H9 (cell line): Measurements from ENCODE around the gene SPHK1. TPM values are rescaled to one million over a fixed set of nuclear protein-coding genes. Genes with fewer than 3 reads are reported as not detected.

Source experiments
- DNase-seq: peaks from one replicate; pipeline ENCODE4 v3.0.0-alpha.2; 2017
- H2AFZ ChIP-seq: one replicate; pipeline ENCODE4 v1.6.1; 2013; ENCODE audit warnings: mild to moderate bottlenecking, low read length, control low read depth, moderate library complexity
- H2AK5ac ChIP-seq: 2 replicates; pipeline ENCODE4 v1.6.1; 2013; ENCODE audit warnings: low read length, control low read depth, mixed read lengths; ENCODE audit not compliant: insufficient read length
- H2BK120ac ChIP-seq: one replicate; pipeline ENCODE4 v1.6.1; 2013; ENCODE audit warnings: low read depth, mild to moderate bottlenecking, low read length, control low read depth, inconsistent platforms; ENCODE audit not compliant: poor library complexity, severe bottlenecking
- H2BK12ac ChIP-seq: 2 replicates; pipeline ENCODE4 v1.6.1; 2013; ENCODE audit warnings: low read length, control low read depth, mixed read lengths, low read depth; ENCODE audit not compliant: insufficient read length
- H2BK15ac ChIP-seq: 2 replicates; pipeline ENCODE4 v1.6.1; 2013; ENCODE audit warnings: low read depth, low read length, control low read depth
- H2BK20ac ChIP-seq: one replicate; pipeline ENCODE4 v1.6.1; 2013; ENCODE audit warnings: low read depth, mild to moderate bottlenecking, low read length, control low read depth, inconsistent platforms; ENCODE audit not compliant: poor library complexity, severe bottlenecking
- H2BK5ac ChIP-seq: 2 replicates; pipeline ENCODE4 v1.6.1; 2013; ENCODE audit warnings: low read length, control low read depth, mixed read lengths; ENCODE audit not compliant: insufficient read length
- H3K14ac ChIP-seq: 2 replicates; pipeline ENCODE4 v1.6.1; 2013; ENCODE audit warnings: low read length, control low read depth; ENCODE audit not compliant: insufficient read depth
- H3K18ac ChIP-seq: 2 replicates; pipeline ENCODE4 v1.6.1; 2013; ENCODE audit warnings: low read depth, mild to moderate bottlenecking, mixed read lengths, low read length, control low read depth; ENCODE audit not compliant: insufficient read length
- H3K23ac ChIP-seq: 2 replicates; pipeline ENCODE4 v1.6.1; 2013; ENCODE audit warnings: low read length, control low read depth, mixed read lengths, low read depth; ENCODE audit not compliant: insufficient read length
- H3K23me2 ChIP-seq: 2 replicates; pipeline ENCODE4 v1.6.1; 2013; ENCODE audit warnings: low read depth, mild to moderate bottlenecking, mixed read lengths, low read length, control low read depth; ENCODE audit not compliant: insufficient read length, poor library complexity, severe bottlenecking
- H3K27ac ChIP-seq: 2 replicates; pipeline ENCODE4 v1.5.1; 2013; ENCODE audit warnings: low read length, control low read depth, mixed read lengths, low read depth; ENCODE audit not compliant: insufficient read length
- H3K27me3 ChIP-seq: 2 replicates; pipeline ENCODE4 v1.6.1; 2013; ENCODE audit warnings: low read length, control low read depth, inconsistent platforms; ENCODE audit not compliant: insufficient read depth
- H3K4ac ChIP-seq: 2 replicates; pipeline ENCODE4 v1.6.1; 2013; ENCODE audit warnings: low read depth, mild to moderate bottlenecking, control low read depth, inconsistent platforms, low read length, moderate library complexity
- H3K4me1 ChIP-seq: 2 replicates; pipeline ENCODE4 v1.6.1; 2013; ENCODE audit warnings: low read length, control low read depth, inconsistent platforms; ENCODE audit not compliant: insufficient read depth
- H3K4me2 ChIP-seq: 2 replicates; pipeline ENCODE4 v1.6.1; 2013; ENCODE audit warnings: low read length, control low read depth, mixed read lengths; ENCODE audit not compliant: insufficient read length, insufficient read depth
- H3K56ac ChIP-seq: 2 replicates; pipeline ENCODE4 v1.6.1; 2013; ENCODE audit warnings: low read depth, mild to moderate bottlenecking, mixed read lengths, low read length, control low read depth; ENCODE audit not compliant: insufficient read length
- H3K79me1 ChIP-seq: 2 replicates; pipeline ENCODE4 v1.6.1; 2013; ENCODE audit warnings: low read depth, mild to moderate bottlenecking, moderate library complexity, low read length, control low read depth, inconsistent platforms; ENCODE audit not compliant: insufficient read depth, poor library complexity, severe bottlenecking
- H3K79me2 ChIP-seq: 2 replicates; pipeline ENCODE4 v1.6.1; 2013; ENCODE audit warnings: low read length, control low read depth, inconsistent platforms; ENCODE audit not compliant: insufficient read depth
- H3K9ac ChIP-seq: 2 replicates; pipeline ENCODE4 v1.6.1; 2013; ENCODE audit warnings: low read length, control low read depth, mixed read lengths; ENCODE audit not compliant: insufficient read length; ENCODE audit errors: extremely low read depth
- H3K9me3 ChIP-seq: one replicate; pipeline ENCODE4 v1.6.1; 2013; ENCODE audit warnings: low read depth, low read length, inconsistent platforms; ENCODE audit not compliant: control insufficient read depth
- H3T11ph ChIP-seq: one replicate; pipeline ENCODE4 v1.6.1; 2013; ENCODE audit warnings: mild to moderate bottlenecking, low read length, control low read depth, inconsistent platforms
- H4K20me1 ChIP-seq: one replicate; pipeline ENCODE4 v1.6.1; 2013; ENCODE audit not compliant: control insufficient read depth, insufficient read length, insufficient read depth
- H4K5ac ChIP-seq: 2 replicates; pipeline ENCODE4 v1.6.1; 2013; ENCODE audit warnings: low read depth, mild to moderate bottlenecking, mixed read lengths, low read length, control low read depth; ENCODE audit not compliant: insufficient read length
- H4K8ac ChIP-seq: replicated peaks from 2 replicates; pipeline ENCODE4 v1.6.1; 2013; ENCODE audit warnings: low read length, control low read depth, mixed read lengths, low read depth; ENCODE audit not compliant: insufficient read length
- H4K91ac ChIP-seq: 2 replicates; pipeline ENCODE4 v1.6.1; 2013; ENCODE audit warnings: low read depth, mild to moderate bottlenecking, moderate library complexity, mixed read lengths, low read length, control low read depth; ENCODE audit not compliant: insufficient read length
- H3K27ac Mint-ChIP-seq, 3 experiments: 2 replicates in 2 of 3; 3 replicates in 1 of 3; pipeline ENCODE4 v1.8.0; 2020 to 2021; ENCODE audit warnings: mixed read lengths in 3 of 3, mild to moderate bottlenecking in 1 of 3, moderate library complexity in 1 of 3
- H3K27me3 Mint-ChIP-seq: 2 replicates; pipeline ENCODE4 v1.8.0; 2021; ENCODE audit warnings: low read depth, mild to moderate bottlenecking, moderate library complexity, mixed read lengths
- H3K36me3 Mint-ChIP-seq, 3 experiments: 2 replicates in 2 of 3; 3 replicates in 1 of 3; pipeline ENCODE4 v1.8.0; 2020 to 2021; ENCODE audit warnings: low read depth in 3 of 3, mixed read lengths in 3 of 3; ENCODE audit not compliant: insufficient read depth in 1 of 3
- H3K4me1 Mint-ChIP-seq, 2 experiments: 2 replicates each; pipeline ENCODE4 v1.8.0; 2020; ENCODE audit warnings: mixed read lengths in 2 of 2
- H3K4me3 Mint-ChIP-seq, 2 experiments: 2 replicates in 1 of 2; 3 replicates in 1 of 2; pipeline ENCODE4 v1.8.0; 2020 to 2021; ENCODE audit warnings: mild to moderate bottlenecking in 2 of 2, mixed read lengths in 2 of 2, moderate library complexity in 1 of 2
- H3K9me3 Mint-ChIP-seq, 2 experiments: 2 replicates in 1 of 2; 3 replicates in 1 of 2; pipeline ENCODE4 v1.8.0; 2020; ENCODE audit warnings: mild to moderate bottlenecking in 2 of 2, mixed read lengths in 2 of 2, moderate library complexity in 1 of 2
- WGBS: extraction: QIAGEN DNeasy Blood & Tissue Kit; methylation state at CpG from one replicate; pipeline ENCODE4 v1.1.7; 2013; ENCODE audit warnings: missing lambda C conversion rate, low lambda C conversion rate, mixed read lengths; ENCODE audit not compliant: insufficient read length; ENCODE audit errors: extremely low coverage; 5-methylcytosine and 5-hydroxymethylcytosine counted together
- total RNA-seq: library from RNA; stranded (reverse); gene quantifications from 2 replicates; pipeline ENCODE4 v1.2.1, GENCODE V29; 2021
- TF ChIP-seq, protein P1 (sequence below): fragments of 200-600 bp; sonication (generic); conservative IDR thresholded peaks from 3 replicates; pipeline ENCODE4 v1.8.0; 2021; ENCODE audit warnings: antibody characterized with exemption, mild to moderate bottlenecking

The SPHK1 gene
- total RNA-seq, 1 experiment from 2014 or later = 1.4 TPM

DNA sequence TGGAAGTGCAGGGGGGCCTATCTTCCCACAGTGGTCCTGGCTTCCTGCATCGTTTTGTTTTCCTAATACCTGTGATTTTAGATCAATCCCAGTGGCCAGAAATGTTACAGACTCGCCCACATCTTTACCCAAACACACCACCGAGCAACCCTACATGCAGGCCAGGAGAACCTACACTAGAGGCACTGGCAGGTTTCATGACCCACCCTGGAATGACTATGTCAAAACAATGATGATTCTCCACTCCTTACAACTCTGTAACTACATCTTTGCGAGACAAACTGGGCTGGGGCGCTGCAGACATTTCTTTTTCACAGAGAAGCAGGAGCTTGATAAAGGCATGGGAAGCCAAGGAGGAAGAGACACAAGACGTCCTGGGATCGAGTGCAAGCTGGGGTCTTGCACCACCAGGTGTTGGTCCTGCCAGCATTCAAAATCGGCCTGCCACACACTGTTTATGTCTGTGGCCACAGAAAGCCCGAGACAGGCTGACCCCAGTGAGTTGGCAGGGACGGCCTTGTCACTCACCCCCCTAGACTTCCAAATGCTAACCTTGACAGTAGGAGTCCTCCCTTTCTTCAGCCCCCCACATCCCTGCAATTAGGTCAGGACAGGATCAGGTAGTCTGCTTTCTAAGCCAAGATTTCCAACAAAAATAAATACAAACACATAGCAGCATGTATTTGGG is 36.1 kb downstream of the SPHK1 start:
- Histone ChIP-seq H2BK5ac (no peak overlapping the region), H3K56ac (no peak overlapping the region), H2BK12ac (no peak overlapping the region), H3K4ac (no peak overlapping the region), H3K27me3 (no peaks in the 10 kb centered on the region), H3K9me3 (no peaks in the 10 kb centered on the region), H3K9ac (no peak overlapping the region), H2BK20ac (no peak overlapping the region), H4K8ac (no peak overlapping the region), H2BK120ac (no peak overlapping the region), H3K27ac (no peak overlapping the region), H3K4me1 (peaks cover 3% of the 10 kb centered on the region; the same call in 1 of the 2 replicates), H3T11ph (no peak overlapping the region), H3K14ac (no peak overlapping the region; the same call in 1 of the 2 replicates), H3K23ac (no peak overlapping the region), H4K91ac (no peak overlapping the region), H3K23me2 (no peaks in the 10 kb centered on the region), H2AFZ (no peak overlapping the region), H3K79me2 (peaks cover 18% of the 10 kb centered on the region), H4K20me1 (no peaks in the 10 kb centered on the region), H2BK15ac (no peak overlapping the region), H3K18ac (no peak overlapping the region), H3K79me1 (peaks cover 2% of the 10 kb centered on the region), H4K5ac (no peak overlapping the region), H3K4me2 (no peak overlapping the region), H2AK5ac (no peak overlapping the region)
- H3K27ac Mint-ChIP-seq = peak overlapping the region; percentile 16 to 68 (median 50); a peak in 5 of 7 replicates
- H3K36me3 Mint-ChIP-seq = peaks cover 3 to 23% (median 15%) of the 10 kb centered on the region in 3 experiments; a peak in 6 of 7 replicates
- peaks cover 19 to 25% of the 10 kb centered on the region in 2 experiments for H3K4me1 Mint-ChIP-seq
- DNase-seq = no peak
- H3K9me3 Mint-ChIP-seq = peaks cover 0 to 2% of the 10 kb centered on the region in 2 experiments; a peak in 1 of 5 replicates
- no peak overlapping the region for H3K4me3 Mint-ChIP-seq
- TF ChIP-seq, protein P1, sequence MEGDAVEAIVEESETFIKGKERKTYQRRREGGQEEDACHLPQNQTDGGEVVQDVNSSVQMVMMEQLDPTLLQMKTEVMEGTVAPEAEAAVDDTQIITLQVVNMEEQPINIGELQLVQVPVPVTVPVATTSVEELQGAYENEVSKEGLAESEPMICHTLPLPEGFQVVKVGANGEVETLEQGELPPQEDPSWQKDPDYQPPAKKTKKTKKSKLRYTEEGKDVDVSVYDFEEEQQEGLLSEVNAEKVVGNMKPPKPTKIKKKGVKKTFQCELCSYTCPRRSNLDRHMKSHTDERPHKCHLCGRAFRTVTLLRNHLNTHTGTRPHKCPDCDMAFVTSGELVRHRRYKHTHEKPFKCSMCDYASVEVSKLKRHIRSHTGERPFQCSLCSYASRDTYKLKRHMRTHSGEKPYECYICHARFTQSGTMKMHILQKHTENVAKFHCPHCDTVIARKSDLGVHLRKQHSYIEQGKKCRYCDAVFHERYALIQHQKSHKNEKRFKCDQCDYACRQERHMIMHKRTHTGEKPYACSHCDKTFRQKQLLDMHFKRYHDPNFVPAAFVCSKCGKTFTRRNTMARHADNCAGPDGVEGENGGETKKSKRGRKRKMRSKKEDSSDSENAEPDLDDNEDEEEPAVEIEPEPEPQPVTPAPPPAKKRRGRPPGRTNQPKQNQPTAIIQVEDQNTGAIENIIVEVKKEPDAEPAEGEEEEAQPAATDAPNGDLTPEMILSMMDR = no peak
- WGBS = no CpG with 5 or more reads among the region's 10 CpGs
- H3K27me3 Mint-ChIP-seq = no peaks in the 10 kb centered on the region
